Activated CD4-positive, CD25-positive, alpha-beta regulatory T cell treated with anti-CD3 and anti-CD28 coated beads, Interleukin-2, amount 50 U/mL, for 16 hours (primary cell): ENCODE results near the gene KIAA0586.

Experiments
- DNase-seq: peaks from one replicate; pipeline ENCODE4 v3.0.0-alpha.2; 2020; ENCODE audit warnings: low read depth, low spot score

Gene KIAA0586

DNA sequence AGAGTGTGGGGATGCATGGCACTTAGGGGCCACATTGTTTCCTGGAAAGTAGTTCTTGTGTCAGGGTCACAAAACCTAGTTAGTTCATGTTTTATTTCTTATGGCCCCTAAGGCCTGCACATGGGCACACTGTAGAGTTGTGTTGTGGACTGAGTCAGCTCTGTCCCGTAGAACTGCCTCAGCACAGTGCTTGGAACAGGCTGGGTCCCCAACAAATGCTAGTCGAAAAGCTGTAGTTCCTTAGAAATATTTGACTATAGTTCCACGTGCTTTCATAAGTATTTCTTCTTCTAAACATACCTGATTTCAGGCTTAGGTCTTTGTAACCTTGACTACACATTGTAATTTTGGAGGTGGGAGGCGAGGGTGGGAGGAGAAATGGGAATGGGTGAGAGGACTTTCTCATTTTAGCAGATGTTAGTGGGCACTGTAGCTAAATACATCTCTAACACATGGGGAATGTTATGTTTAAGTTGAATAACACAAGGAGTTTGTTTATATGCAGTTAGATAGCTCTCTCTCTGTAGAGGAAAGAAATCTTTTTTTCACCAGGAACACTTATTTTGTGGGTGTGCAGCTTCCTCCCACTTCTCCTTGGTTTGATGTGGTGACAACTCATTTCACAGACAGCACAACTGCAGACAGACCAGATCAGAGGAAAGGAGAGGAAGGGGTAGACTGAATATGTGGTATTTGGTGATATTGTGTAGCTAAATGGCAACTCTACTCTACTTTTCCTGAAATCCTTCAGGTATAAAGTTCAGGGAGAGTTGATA lies 170.7 kb downstream of the KIAA0586 start:
- DNase-seq = no peak

GRCh38 chr14:58598804-58599525 lies 171.4 kb downstream of the KIAA0586 start:
- DNase-seq = no peak

DNA sequence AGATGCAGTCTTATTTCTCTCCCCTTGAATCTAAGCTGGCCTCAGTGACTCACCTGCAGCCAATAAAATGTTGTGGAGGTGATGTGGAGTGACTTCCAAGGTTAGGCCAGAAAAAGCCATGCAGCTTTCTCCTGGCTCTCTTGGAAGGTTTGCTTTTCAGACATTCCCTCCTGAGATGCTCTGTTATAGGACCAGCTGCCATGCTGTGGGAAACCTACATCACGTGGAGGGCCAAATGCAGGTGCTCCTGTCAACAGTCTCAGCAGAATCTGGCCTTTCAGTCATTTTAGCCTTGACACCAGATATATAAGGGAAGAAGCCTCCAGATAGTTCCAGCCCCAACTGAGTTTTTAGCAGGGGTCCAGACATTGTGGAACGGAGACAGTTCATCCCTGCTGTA lies 172.2 kb downstream of the KIAA0586 start:
- no peak for DNase-seq
